PC-3 (cell line): ENCODE measurements around the gene OGFOD3. TPM values are rescaled to one million over a fixed set of nuclear protein-coding genes. Genes with fewer than 3 reads are reported as not detected.
A peak's percentile ranks its signal among the peaks of the same experiment; 100 is the strongest.

Experiments used
- ATAC-seq: fragments of 200-7000 bp; cut with Tn5 transposase; 2 replicates; pipeline ENCODE4 v1.9.1; 2020; ENCODE audit warnings: mild to moderate bottlenecking, moderate library complexity
- BruUV-seq: library from RNA; stranded (reverse); fragments of 400-500 nt; replicated peaks from 2 replicates; lab custom pipeline; 2021; lab: Mats Ljungman, UMichigan
- CTCF ChIA-PET: fragments of 300-600 bp; sonication (Branson Sonifier 250); formaldehyde crosslinking; loops from one replicate; lab custom pipeline; 2022; ENCODE audit warnings: antibody characterized with exemption; lab: Charles Lee
- POLR2A ChIA-PET: fragments of 300-600 bp; sonication (Branson Sonifier 250); formaldehyde crosslinking; loops from one replicate; lab custom pipeline; 2022; ENCODE audit warnings: antibody characterized with exemption; ENCODE audit not compliant: unreplicated experiment; lab: Charles Lee
- DNase-seq: peaks from one replicate; pipeline ENCODE4 v3.0.0-alpha.2; 2015
- H2AFZ ChIP-seq: fragments of 300-600 bp; sonication (generic); 2 replicates; pipeline ENCODE4 v1.6.0; 2016; ENCODE audit warnings: antibody characterized with exemption, low read length
- H3F3A ChIP-seq: fragments of 300-600 bp; sonication (generic); one replicate; pipeline ENCODE4 v1.6.0; 2017; ENCODE audit warnings: antibody characterized with exemption, low read length, control low read depth, mild to moderate bottlenecking; ENCODE audit not compliant: unreplicated experiment
- H3K27ac ChIP-seq: fragments of 300-600 bp; sonication (generic); 2 replicates; pipeline ENCODE4 v1.5.1; 2016; ENCODE audit warnings: mild to moderate bottlenecking, low read length
- H3K27me3 ChIP-seq: fragments of 300-600 bp; sonication (generic); 2 replicates; pipeline ENCODE4 v1.6.1; 2016; ENCODE audit warnings: low read length, mixed read lengths
- H3K36me3 ChIP-seq: fragments of 300-600 bp; sonication (generic); 2 replicates; pipeline ENCODE4 v1.6.1; 2016; ENCODE audit warnings: low read depth, mixed run types, low read length, mixed read lengths
- H3K4me1 ChIP-seq: fragments of 300-600 bp; sonication (generic); 2 replicates; pipeline ENCODE4 v1.5.1; 2016; ENCODE audit warnings: low read length; ENCODE audit not compliant: insufficient read depth
- H3K4me2 ChIP-seq: fragments of 300-600 bp; sonication (generic); 2 replicates; pipeline ENCODE4 v1.6.0; 2016; ENCODE audit warnings: low read length
- H3K4me3 ChIP-seq: fragments of 300-600 bp; sonication (generic); 2 replicates; pipeline ENCODE4 v1.5.1; 2016; ENCODE audit warnings: mild to moderate bottlenecking, low read length, mixed read lengths
- H3K79me2 ChIP-seq: fragments of 300-600 bp; sonication (generic); 2 replicates; pipeline ENCODE4 v1.6.1; 2017; ENCODE audit warnings: low read length, mixed read lengths
- H3K9ac ChIP-seq: fragments of 300-600 bp; sonication (generic); 2 replicates; pipeline ENCODE4 v1.6.0; 2016; ENCODE audit warnings: mild to moderate bottlenecking, low read length
- H3K9me2 ChIP-seq: fragments of 300-600 bp; sonication (generic); replicated peaks from 2 replicates; pipeline ENCODE4 v1.6.1; 2016; ENCODE audit warnings: mixed run types, low read length, mixed read lengths
- H3K9me3 ChIP-seq: fragments of 300-600 bp; sonication (generic); 2 replicates; pipeline ENCODE4 v1.6.1; 2016; ENCODE audit warnings: low read length, mixed read lengths
- H4K20me1 ChIP-seq: fragments of 300-600 bp; sonication (generic); 2 replicates; pipeline ENCODE4 v1.6.1; 2016; ENCODE audit warnings: low read length, mixed read lengths
- CTCF ChIP-seq: fragments of 300-600 bp; sonication (generic); conservative IDR thresholded peaks from 2 replicates; pipeline ENCODE4 v1.5.1; 2017; ENCODE audit warnings: antibody characterized with exemption, low read depth, mild to moderate bottlenecking, low read length
- EZH2 ChIP-seq: fragments of 300-600 bp; sonication (generic); IDR thresholded peaks from one replicate; pipeline ENCODE4 v1.6.1; 2017; ENCODE audit warnings: antibody characterized with exemption, mild to moderate bottlenecking, low read length; ENCODE audit not compliant: unreplicated experiment
- EZH2phosphoT487 ChIP-seq: fragments of 300-600 bp; sonication (generic); IDR thresholded peaks from 2 replicates; pipeline ENCODE4 v1.6.1; 2018; ENCODE audit warnings: mild to moderate bottlenecking, antibody characterized with exemption, low read length, borderline replicate concordance
- intact Hi-C: fragments of 100-400 bp; cut with micrococcal nuclease; formaldehyde crosslinking; loops from 2 replicates; pipeline ENCODE4 v1.9.0; 2023
- total RNA-seq: library from RNA; depleted of rRNA; stranded (reverse); fragments of >200 nt; gene quantifications from 2 replicates; pipeline ENCODE4 v1.2.3, GENCODE V29; 2014

OGFOD3 gene
- total RNA-seq, 1 experiment from 2014 or later = 56.1 TPM

GRCh38 chr17:82436601-82437324, 18.4 kb upstream of the OGFOD3 start:
- Histone ChIP-seq H2AFZ (no peak overlapping the region), H3K9me3 (no peaks in the 10 kb centered on the region), H3K36me3 (no peaks in the 10 kb centered on the region), H3F3A (no peaks in the 10 kb centered on the region), H3K4me1 (no peaks in the 10 kb centered on the region), H4K20me1 (no peaks in the 10 kb centered on the region), H3K9me2 (no peaks in the 10 kb centered on the region), H3K4me2 (no peak overlapping the region), H3K9ac (no peak overlapping the region), H3K27ac (no peak overlapping the region), H3K27me3 (no peaks in the 10 kb centered on the region), H3K4me3 (no peak overlapping the region), H3K79me2 (no peaks in the 10 kb centered on the region)
- intact Hi-C loops = no loop called here
- TF ChIP-seq EZH2phosphoT487 = no peak
- no peak for TF ChIP-seq EZH2
- TF ChIP-seq CTCF = no peak
- POLR2A ChIA-PET = no interaction called here
- no TSS peak for BruUV-seq
- ATAC-seq (0 out of 2 replicates have a peak, but pooled peaks have one; percentile 19), DNase-seq (no peak)
- CTCF ChIA-PET = no interaction called here

- Histone ChIP-seq H3K27ac (no peak overlapping the region), H4K20me1 (no peaks in the 10 kb centered on the region), H3K9ac (no peak overlapping the region), H3K27me3 (no peaks in the 10 kb centered on the region), H3K4me1 (no peaks in the 10 kb centered on the region), H3K4me3 (no peak overlapping the region), H3K9me2 (no peaks in the 10 kb centered on the region), H3K36me3 (no peaks in the 10 kb centered on the region), H2AFZ (no peak overlapping the region), H3K9me3 (no peaks in the 10 kb centered on the region), H3K79me2 (no peaks in the 10 kb centered on the region), H3F3A (no peaks in the 10 kb centered on the region), H3K4me2 (no peak overlapping the region)
- no peak for ATAC-seq
- no peak for TF ChIP-seq CTCF
- no peak for TF ChIP-seq EZH2phosphoT487
- TF ChIP-seq EZH2 = no peak
- intact Hi-C loops = no loop called here
- CTCF ChIA-PET = no interaction called here
- no TSS peak for BruUV-seq
- POLR2A ChIA-PET = no interaction called here
- DNase-seq = no peak
Measured at GRCh38 chr17:82435601-82436583, 17.5 kb upstream of the OGFOD3 start.
